ENCODE data around the gene BYSL.

Gene BYSL

DNA sequence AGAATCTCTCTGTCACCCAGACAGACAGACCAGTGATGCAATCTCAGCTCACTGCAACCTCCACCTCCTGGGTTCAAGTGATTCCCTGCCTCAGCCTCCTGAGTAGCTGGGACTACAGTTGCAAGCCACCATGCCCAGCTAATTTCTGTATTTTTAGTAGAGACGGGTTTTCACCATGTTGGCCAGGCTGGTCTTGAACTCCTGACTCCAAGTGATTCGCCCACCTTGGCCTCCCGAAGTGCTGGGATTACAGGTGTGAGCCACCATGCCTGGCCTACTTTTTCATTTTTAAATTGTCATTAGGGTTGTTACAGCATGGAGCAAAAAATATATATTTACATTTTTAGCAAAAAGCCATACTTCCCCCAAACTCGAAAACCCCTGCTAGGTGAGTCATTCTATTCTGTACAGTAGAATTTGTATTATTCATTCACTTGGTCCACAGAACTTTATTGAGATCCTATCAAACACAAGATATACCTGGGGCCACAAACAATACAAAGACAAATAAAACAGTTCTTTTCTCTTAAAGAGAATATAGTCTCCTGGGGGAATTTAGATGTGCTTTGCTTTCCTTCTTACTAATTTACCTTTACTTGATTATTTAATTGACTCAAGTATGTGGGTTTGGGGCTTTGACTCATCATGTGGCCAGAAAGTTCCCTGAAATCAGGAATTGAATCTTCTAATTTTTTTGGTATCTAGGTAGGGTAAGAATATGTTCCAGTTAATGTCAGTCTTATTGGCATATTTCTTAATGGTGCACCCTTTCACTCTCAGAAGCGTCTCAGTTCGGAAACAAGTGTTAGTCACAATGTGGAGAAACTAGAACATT, 36.9 kb downstream of the BYSL start:
- TF ChIP-seq RAD21 (IDR thresholded peaks at IDR 0.05; ENCODE audit: low read depth) (no peak), CREB1 (IDR thresholded peaks at IDR 0.05; ENCODE audit: low read depth) (no peak), CEBPB (IDR thresholded peaks at IDR 0.05) (no peak), NFIC (IDR thresholded peaks at IDR 0.05) (no peak), EGR1 (IDR thresholded peaks at IDR 0.05) (no peak), USF1 (IDR thresholded peaks at IDR 0.05) (no peak), ZBTB7A (IDR thresholded peaks at IDR 0.05; ENCODE audit: low read depth) (no peak), YY1 (IDR thresholded peaks at IDR 0.05; ENCODE audit: low read depth) (no peak), TAF1 (IDR thresholded peaks at IDR 0.05; ENCODE audit: low read depth) (no peak), FOXM1 (IDR thresholded peaks at IDR 0.05; ENCODE audit: borderline replicate concordance, low read depth) (no peak), MAX (IDR thresholded peaks at IDR 0.05) (no peak), TEAD4 (IDR thresholded peaks at IDR 0.05) (no peak), EP300 (IDR thresholded peaks at IDR 0.05; ENCODE audit: borderline replicate concordance) (no peak), TCF12 (IDR thresholded peaks at IDR 0.05; ENCODE audit: low read depth) (no peak)
- TF ChIP-seq, protein P1, sequence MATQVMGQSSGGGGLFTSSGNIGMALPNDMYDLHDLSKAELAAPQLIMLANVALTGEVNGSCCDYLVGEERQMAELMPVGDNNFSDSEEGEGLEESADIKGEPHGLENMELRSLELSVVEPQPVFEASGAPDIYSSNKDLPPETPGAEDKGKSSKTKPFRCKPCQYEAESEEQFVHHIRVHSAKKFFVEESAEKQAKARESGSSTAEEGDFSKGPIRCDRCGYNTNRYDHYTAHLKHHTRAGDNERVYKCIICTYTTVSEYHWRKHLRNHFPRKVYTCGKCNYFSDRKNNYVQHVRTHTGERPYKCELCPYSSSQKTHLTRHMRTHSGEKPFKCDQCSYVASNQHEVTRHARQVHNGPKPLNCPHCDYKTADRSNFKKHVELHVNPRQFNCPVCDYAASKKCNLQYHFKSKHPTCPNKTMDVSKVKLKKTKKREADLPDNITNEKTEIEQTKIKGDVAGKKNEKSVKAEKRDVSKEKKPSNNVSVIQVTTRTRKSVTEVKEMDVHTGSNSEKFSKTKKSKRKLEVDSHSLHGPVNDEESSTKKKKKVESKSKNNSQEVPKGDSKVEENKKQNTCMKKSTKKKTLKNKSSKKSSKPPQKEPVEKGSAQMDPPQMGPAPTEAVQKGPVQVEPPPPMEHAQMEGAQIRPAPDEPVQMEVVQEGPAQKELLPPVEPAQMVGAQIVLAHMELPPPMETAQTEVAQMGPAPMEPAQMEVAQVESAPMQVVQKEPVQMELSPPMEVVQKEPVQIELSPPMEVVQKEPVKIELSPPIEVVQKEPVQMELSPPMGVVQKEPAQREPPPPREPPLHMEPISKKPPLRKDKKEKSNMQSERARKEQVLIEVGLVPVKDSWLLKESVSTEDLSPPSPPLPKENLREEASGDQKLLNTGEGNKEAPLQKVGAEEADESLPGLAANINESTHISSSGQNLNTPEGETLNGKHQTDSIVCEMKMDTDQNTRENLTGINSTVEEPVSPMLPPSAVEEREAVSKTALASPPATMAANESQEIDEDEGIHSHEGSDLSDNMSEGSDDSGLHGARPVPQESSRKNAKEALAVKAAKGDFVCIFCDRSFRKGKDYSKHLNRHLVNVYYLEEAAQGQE (IDR thresholded peaks at IDR 0.05; ENCODE audit: low read depth) = no peak

- TF ChIP-seq TEAD4 (IDR thresholded peaks at IDR 0.05) (no peak), FOXM1 (IDR thresholded peaks at IDR 0.05; ENCODE audit: borderline replicate concordance, low read depth) (no peak), CEBPB (IDR thresholded peaks at IDR 0.05) (no peak), USF1 (IDR thresholded peaks at IDR 0.05) (no peak), EGR1 (IDR thresholded peaks at IDR 0.05) (no peak), RAD21 (IDR thresholded peaks at IDR 0.05; ENCODE audit: low read depth) (no peak), EP300 (IDR thresholded peaks at IDR 0.05; ENCODE audit: borderline replicate concordance) (no peak)
- TF ChIP-seq, protein P1 (IDR thresholded peaks at IDR 0.05; ENCODE audit: low read depth) = no peak
Observed at GRCh38 chr6:41960028-41960427, 38.7 kb downstream of the BYSL start.

GRCh38 chr6:41963371-41963770, 42.1 kb downstream of the BYSL start:
- TF ChIP-seq, protein P1 (IDR thresholded peaks at IDR 0.05; ENCODE audit: low read depth) = no peak
- TF ChIP-seq RAD21 (IDR thresholded peaks at IDR 0.05; ENCODE audit: low read depth) (no peak), USF1 (IDR thresholded peaks at IDR 0.05) (no peak), NFIC (IDR thresholded peaks at IDR 0.05) (no peak), TAF1 (IDR thresholded peaks at IDR 0.05; ENCODE audit: low read depth) (no peak), TEAD4 (IDR thresholded peaks at IDR 0.05) (no peak), CEBPB (IDR thresholded peaks at IDR 0.05) (no peak), EP300 (IDR thresholded peaks at IDR 0.05; ENCODE audit: borderline replicate concordance) (no peak), ZBTB7A (IDR thresholded peaks at IDR 0.05; ENCODE audit: low read depth) (no peak), MAX (IDR thresholded peaks at IDR 0.05) (no peak), FOXM1 (IDR thresholded peaks at IDR 0.05; ENCODE audit: borderline replicate concordance, low read depth) (no peak), TCF12 (IDR thresholded peaks at IDR 0.05; ENCODE audit: low read depth) (no peak), CREB1 (IDR thresholded peaks at IDR 0.05; ENCODE audit: low read depth) (no peak), YY1 (IDR thresholded peaks at IDR 0.05; ENCODE audit: low read depth) (no peak)

Data from Ishikawa (cell line).